Stomach (tissue), 9 donors: Measurements from ENCODE around the gene PIWIL4. TPM values are rescaled to one million over a fixed set of nuclear protein-coding genes. Genes with fewer than 3 reads are reported as not detected.

Experiments used
- DNase-seq, 2 donors: peaks; one replicate each; pipeline versions ENCODE4 v3.0.0 to v3.0.0-alpha.2; 2013 to 2019
- H3K27ac ChIP-seq, 5 donors: fragments of 200-600 bp in 4 of 5; sonication (generic) in 4 of 5; one replicate each; pipeline ENCODE4 v1.5.1; 2013 to 2019; ENCODE audit warnings: mild to moderate bottlenecking in 1 of 5, moderate library complexity in 1 of 5
- H3K27me3 ChIP-seq, 3 donors: fragments of 200-600 bp; sonication (generic); one replicate each; pipeline ENCODE4 v1.5.1; 2017 to 2019; ENCODE audit warnings: mixed run types in 1 of 3
- H3K36me3 ChIP-seq, 4 donors: fragments of 200-600 bp; sonication (generic); 1 replicate in 3 of 4; 2 replicates in 1 of 4; pipeline ENCODE4 v1.5.1; 2016 to 2019
- H3K4me1 ChIP-seq, 4 donors: fragments of 200-600 bp; sonication (generic); one replicate each; pipeline ENCODE4 v1.5.1; 2016 to 2019
- H3K4me3 ChIP-seq, 4 donors: fragments of 200-600 bp; sonication (generic) in 3 of 4; one replicate each; pipeline ENCODE4 v1.5.1; 2016 to 2019; ENCODE audit warnings: mild to moderate bottlenecking in 1 of 4
- H3K9me3 ChIP-seq, 4 donors: fragments of 200-600 bp; sonication (generic); one replicate each; pipeline ENCODE4 v1.5.1; 2016 to 2019
- EP300 ChIP-seq: sonication (generic); formaldehyde crosslinking; IDR thresholded peaks from one replicate; pipeline ENCODE4 v1.6.1; 2017; ENCODE audit warnings: antibody characterized with exemption
- POLR2A ChIP-seq, 4 donors: fragments of 450-650 bp; IDR thresholded peaks; one replicate each; pipeline ENCODE4 v1.6.1; 2016; ENCODE audit warnings: antibody characterized with exemption in 4 of 4, control low read depth in 2 of 4, mild to moderate bottlenecking in 1 of 4, moderate library complexity in 1 of 4
- POLR2AphosphoS5 ChIP-seq, 3 donors: sonication (generic); formaldehyde crosslinking; IDR thresholded peaks; one replicate each; pipeline ENCODE4 v1.6.1; 2016; ENCODE audit warnings: antibody characterized with exemption in 3 of 3
- WGBS, 5 donors: extraction: QIAGEN DNeasy Blood & Tissue Kit in 3 of 5; methylation state at CpG; one replicate each; pipeline versions ENCODE4 v1.1.5 to v1.1.7; 2013 to 2018; 5-methylcytosine and 5-hydroxymethylcytosine counted together
- intact Hi-C: fragments of 100-400 bp; cut with DNase I; formaldehyde crosslinking; loops from one replicate; pipeline ENCODE4 v1.15.1; 2023; ENCODE audit warnings: low total_unique reads
- polyA plus RNA-seq, 3 donors: library from polyadenylated mRNA; stranded (reverse); fragments of 200-250 nt; gene quantifications; one replicate each; pipeline ENCODE4 v1.2.3, GENCODE V29; 2013
- total RNA-seq, 5 donors: library from RNA; depleted of rRNA; stranded (reverse); fragments of >200 nt; gene quantifications; one replicate each; pipeline versions ENCODE4 v1.1.0 to v1.2.3, GENCODE V29; 2014 to 2016
- TF ChIP-seq, protein P1 (sequence below), 7 experiments: fragments of 450-650 bp in 4 of 7; fragments of 200-600 bp in 3 of 7; sonication (generic) in 3 of 7; IDR thresholded peaks; one replicate each; pipeline ENCODE4 v1.5.1; 2016 to 2019; ENCODE audit warnings: antibody characterized with exemption in 7 of 7, control low read depth in 2 of 7, mild to moderate bottlenecking in 1 of 7
- donor health status: healthy with polysubstance abuse.
- donor health status: Bipolar disorder and iron deficiency.
- donor health status: healthy.

PIWIL4 gene
- total and polyA plus RNA-seq, 8 donors = 1.3 to 19.4 (median 4.2) TPM; not detected in 1

DNA sequence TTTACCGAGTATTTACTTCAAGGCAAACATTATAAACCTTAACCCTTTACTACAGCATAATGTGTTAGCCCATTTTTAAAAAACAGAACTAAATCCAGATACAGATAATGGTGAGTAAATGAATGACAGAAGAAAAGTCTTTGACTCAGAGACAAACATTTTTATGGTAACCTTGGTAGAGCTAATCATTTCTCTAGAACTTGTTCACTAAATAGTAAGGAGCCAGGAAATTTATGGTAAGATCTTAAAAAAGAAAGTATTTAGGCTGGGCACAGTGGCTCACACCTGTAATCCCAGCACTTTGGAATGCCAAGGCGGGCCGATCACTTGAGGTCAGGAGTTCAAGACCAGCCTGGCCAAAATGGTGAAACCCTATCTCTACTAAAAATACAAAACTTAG lies 35.0 kb upstream of the PIWIL4 start:
- Histone ChIP-seq H3K36me3 (no peaks in the 10 kb centered on the region), H3K4me3 (no peak overlapping the region), H3K27me3 (no peaks in the 10 kb centered on the region), H3K9me3 (no peaks in the 10 kb centered on the region), H3K27ac (no peak overlapping the region), H3K4me1 (peaks cover 0 to 8% (median 6%) of the 10 kb centered on the region in 4 donors)
- intact Hi-C loops = no loop called here
- TF ChIP-seq POLR2AphosphoS5 (IDR thresholded peaks at IDR 0.05) = no peak
- no peak for TF ChIP-seq POLR2A (IDR thresholded peaks at IDR 0.05)
- TF ChIP-seq EP300 = no peak
- TF ChIP-seq, protein P1, sequence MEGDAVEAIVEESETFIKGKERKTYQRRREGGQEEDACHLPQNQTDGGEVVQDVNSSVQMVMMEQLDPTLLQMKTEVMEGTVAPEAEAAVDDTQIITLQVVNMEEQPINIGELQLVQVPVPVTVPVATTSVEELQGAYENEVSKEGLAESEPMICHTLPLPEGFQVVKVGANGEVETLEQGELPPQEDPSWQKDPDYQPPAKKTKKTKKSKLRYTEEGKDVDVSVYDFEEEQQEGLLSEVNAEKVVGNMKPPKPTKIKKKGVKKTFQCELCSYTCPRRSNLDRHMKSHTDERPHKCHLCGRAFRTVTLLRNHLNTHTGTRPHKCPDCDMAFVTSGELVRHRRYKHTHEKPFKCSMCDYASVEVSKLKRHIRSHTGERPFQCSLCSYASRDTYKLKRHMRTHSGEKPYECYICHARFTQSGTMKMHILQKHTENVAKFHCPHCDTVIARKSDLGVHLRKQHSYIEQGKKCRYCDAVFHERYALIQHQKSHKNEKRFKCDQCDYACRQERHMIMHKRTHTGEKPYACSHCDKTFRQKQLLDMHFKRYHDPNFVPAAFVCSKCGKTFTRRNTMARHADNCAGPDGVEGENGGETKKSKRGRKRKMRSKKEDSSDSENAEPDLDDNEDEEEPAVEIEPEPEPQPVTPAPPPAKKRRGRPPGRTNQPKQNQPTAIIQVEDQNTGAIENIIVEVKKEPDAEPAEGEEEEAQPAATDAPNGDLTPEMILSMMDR (IDR thresholded peaks at IDR 0.05) = no peak
- DNase-seq = no peak
- WGBS, 5 donors = 85 to 90% (median 89%) methylated on average over 3 of the region's 3 CpGs

DNA sequence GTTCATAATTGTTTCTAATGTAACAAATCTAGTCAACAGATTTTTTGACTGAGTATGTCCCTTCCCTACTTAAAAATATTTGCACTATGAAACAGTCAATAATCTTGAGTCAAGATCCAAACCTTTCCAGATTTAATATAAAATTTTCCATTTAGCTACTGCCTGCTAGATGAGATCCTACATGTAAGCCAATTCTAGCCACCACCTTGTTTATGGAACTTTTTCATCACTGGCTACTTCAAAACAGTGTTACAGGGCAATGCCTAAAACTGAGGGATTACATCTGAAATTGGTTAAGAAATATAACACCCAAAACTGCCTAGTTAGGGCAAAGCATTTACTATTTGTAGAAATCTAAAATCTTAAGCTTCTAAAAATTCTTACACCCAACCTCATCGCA lies 34.0 kb upstream of the PIWIL4 start:
- H3K27ac ChIP-seq = no peak overlapping the region
- WGBS, 5 donors = 85 to 98% (median 88%) methylated on average over 1 of the region's 1 CpG
- no peak for TF ChIP-seq POLR2A (IDR thresholded peaks at IDR 0.05)
- no peak for TF ChIP-seq POLR2AphosphoS5 (IDR thresholded peaks at IDR 0.05)
- TF ChIP-seq, protein P1 (IDR thresholded peaks at IDR 0.05) = no peak
- no peak for TF ChIP-seq EP300
- intact Hi-C loops = no loop called here
- no peaks in the 10 kb centered on the region for H3K27me3 ChIP-seq
- H3K9me3 ChIP-seq = no peaks in the 10 kb centered on the region
- no peak overlapping the region for H3K4me3 ChIP-seq
- peaks cover 0 to 14% (median 8%) of the 10 kb centered on the region in 4 donors for H3K4me1 ChIP-seq
- no peak for DNase-seq
- H3K36me3 ChIP-seq = no peaks in the 10 kb centered on the region

DNA sequence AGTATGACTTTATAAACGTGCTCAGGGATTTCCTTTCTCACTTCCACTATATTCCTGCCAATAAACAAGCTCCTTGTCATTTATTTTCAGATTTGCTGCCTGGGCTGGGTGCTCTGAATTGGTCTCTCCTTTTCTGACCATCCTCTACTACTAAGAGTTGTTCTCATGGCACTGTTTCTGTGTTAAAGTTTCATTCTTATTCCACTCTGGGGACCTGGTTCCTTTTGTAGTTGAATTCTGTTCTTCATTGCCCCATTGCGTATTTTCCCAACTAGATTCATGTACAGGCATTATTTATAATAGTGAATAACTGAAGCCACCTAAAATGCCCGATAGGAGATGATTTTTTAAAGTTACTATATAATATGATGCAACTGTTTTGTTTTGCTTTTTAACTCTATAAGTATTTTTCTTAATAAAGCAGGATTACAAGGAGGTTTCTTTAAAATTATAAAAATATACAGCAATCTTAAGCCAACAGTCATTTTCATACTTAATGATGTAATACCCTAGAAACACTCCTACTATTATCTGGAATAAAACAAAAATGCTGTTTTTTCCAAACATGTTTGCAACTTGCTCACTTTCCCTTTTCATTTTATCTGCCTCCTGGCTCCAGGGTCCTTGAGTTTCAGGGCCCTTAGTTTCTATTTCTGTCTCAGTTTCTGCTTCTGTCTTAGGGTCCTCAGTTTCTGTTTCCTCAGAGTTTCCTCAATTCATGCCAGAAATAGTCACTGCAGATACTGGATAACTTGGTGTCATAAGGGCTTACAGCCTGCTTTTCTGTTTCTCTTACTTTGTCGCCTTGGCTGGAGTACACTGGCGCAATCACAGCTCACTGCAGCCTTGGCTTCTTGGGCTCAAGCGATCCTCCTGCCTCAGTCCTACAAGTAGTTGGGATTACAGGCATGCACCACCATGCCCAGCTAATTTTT lies 33.2 kb upstream of the PIWIL4 start:
- TF ChIP-seq POLR2A (IDR thresholded peaks at IDR 0.05) (no peak), POLR2AphosphoS5 (IDR thresholded peaks at IDR 0.05) (no peak), EP300 (no peak)
- TF ChIP-seq, protein P1 (IDR thresholded peaks at IDR 0.05) = no peak
- Histone ChIP-seq H3K27ac (no peak overlapping the region), H3K4me1 (peaks cover 0 to 14% (median 8%) of the 10 kb centered on the region in 4 donors), H3K9me3 (no peaks in the 10 kb centered on the region), H3K27me3 (no peaks in the 10 kb centered on the region), H3K4me3 (no peak overlapping the region), H3K36me3 (no peaks in the 10 kb centered on the region)
- no peak for DNase-seq
- intact Hi-C loops = no loop called here
- WGBS, 5 donors = 74 to 80% (median 76%) methylated on average over 6 of the region's 6 CpGs

DNA sequence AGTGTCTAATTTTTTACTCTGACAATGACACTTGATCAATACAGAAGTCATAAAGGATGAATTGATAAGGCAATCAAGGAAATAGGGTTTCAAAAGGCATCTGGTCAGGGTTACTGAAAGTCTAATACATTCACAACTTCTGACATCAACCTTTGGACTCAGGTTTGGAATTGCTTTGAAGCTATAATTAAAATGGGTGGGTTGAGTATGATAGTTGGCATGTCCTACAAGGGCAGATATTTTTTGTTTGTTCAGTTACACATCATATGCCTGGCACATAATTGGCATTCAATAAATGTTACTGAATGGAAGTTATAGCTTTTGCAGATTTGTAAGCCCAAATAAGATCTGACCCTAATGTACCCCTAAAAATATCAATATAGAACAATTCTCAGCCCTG lies 30.8 kb upstream of the PIWIL4 start:
- TF ChIP-seq, protein P1 (IDR thresholded peaks at IDR 0.05) = no peak
- TF ChIP-seq POLR2AphosphoS5 (IDR thresholded peaks at IDR 0.05) = no peak
- no peaks in the 10 kb centered on the region for H3K9me3 ChIP-seq
- DNase-seq = no peak
- intact Hi-C loops = no loop called here
- peaks cover 0 to 20% (median 8%) of the 10 kb centered on the region in 4 donors for H3K4me1 ChIP-seq
- no peak overlapping the region for H3K4me3 ChIP-seq
- peak overlapping the region in 1 of 5 donors; percentile 46 for H3K27ac ChIP-seq
- no peaks in the 10 kb centered on the region for H3K27me3 ChIP-seq
- no peaks in the 10 kb centered on the region for H3K36me3 ChIP-seq
